ENCODE measurements around the gene TMEM44.

TMEM44 gene

DNA sequence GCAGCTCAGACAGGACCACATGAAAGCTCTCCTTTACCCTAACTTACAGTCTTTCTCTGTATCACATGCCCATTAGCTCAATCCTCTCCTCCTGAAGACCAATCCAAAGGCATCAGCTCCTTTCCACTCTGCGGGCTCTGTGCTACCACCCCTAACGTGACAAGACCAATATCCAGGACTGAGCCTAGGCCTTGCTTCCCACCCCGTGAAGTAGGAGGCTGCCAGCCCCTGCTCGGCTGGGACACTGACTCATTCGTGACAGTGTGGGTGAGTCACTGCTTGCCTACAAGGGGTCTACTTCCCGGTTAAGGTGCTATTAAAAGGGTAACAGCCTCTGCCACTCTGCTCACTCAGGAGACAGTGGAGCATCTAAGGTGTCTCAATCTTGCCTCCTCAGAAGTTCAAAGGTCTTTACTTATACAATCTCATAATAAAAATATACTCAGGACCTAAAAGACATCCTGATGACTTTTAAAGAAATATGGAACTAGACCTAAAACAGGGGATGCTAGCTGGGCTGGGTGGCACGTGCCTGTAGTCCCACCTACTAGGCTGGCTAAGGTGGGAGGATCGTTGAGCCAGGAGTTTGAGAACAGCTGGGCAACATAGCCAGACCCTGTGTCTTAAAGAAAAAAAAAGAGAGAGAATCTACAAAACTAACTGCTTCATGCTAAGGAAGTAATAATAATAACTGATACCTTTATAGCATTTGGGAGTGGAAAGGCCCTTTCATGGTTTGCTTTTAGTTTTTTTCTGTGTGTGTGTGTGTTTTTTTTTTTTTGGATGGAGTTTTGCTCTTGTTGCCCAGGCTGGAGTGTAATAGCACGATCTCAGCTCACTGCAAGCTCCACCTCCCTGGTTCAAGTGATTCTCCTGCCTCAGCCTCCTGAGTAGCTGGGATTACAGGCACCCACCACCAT, 55.0 kb downstream of the TMEM44 start:
- DNase-seq = no peak

DNA sequence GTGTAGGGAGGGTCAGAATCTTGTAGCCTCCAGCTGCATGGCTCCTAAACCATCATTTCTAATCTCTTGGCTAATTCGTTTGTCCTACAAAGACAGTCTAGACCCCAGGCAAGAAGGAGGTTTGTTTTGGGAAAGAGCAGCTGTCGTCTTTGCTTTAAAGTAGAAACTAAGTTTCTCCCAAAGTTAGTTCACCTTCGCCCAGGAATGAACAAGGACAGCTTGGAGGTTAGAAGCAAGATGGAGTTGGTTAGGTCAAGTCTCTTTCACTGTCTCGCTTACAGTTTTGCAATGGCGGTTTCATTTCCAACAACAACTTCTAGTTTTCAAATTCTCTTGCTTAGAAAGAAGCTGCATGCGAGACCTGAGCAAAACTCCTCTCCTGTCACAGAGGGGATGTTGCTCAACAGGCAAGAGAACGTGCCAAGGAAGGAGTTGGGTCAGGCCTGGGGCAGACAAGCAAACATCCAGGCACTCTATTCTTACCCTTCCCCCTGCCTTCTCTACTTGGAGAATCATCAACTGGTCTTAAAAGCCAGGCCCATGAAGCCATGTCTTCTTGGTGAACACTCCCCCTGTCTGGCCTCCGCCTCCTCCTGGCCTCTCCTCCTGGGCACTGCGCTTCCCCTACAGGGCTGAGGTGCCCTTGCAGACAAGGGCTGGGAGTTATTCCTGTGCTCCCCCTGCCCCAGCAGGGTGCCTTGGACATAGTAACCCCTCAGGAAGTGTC, 57.6 kb downstream of the TMEM44 start:
- DNase-seq = no peak

DNA sequence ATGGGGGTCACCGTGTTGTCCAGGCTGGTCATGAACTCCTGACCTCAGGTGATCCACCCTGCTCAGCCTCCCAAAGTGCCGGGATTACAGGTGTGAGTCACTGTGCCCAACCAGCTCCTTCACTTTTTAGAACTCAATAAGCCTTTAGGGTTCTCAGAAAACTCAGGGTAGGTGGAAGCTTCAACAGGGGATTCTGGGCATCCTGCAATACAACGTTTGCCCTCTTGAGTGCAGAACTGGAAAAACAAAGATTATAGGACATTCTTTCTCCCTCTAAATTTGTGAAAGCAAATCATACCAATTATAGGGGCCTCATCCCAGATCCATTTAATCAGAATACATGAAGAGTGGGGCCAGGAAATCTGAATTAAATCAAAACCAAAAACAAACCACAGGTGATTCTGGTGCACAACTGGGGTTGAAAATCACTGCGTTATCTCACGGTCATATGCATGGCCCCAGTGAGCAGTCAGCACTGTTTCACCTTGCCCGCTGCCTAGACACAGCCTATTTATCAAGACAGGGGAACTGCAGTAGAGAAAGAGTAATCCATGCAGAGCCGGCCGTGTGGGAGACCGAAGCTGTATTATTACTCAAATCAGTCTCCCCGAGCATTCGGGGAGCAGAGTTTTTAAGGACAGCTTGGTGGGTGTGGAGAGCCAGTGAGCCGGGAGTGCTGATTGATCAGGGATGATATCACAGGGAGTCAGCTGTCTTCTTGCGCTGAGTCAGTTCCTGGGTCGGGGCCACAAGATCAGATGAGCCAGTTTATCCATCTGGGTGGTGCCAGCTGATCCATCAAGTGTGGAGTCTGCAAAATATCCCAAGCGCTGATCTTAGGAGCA, 58.4 kb downstream of the TMEM44 start:
- DNase-seq = no peak

DNA sequence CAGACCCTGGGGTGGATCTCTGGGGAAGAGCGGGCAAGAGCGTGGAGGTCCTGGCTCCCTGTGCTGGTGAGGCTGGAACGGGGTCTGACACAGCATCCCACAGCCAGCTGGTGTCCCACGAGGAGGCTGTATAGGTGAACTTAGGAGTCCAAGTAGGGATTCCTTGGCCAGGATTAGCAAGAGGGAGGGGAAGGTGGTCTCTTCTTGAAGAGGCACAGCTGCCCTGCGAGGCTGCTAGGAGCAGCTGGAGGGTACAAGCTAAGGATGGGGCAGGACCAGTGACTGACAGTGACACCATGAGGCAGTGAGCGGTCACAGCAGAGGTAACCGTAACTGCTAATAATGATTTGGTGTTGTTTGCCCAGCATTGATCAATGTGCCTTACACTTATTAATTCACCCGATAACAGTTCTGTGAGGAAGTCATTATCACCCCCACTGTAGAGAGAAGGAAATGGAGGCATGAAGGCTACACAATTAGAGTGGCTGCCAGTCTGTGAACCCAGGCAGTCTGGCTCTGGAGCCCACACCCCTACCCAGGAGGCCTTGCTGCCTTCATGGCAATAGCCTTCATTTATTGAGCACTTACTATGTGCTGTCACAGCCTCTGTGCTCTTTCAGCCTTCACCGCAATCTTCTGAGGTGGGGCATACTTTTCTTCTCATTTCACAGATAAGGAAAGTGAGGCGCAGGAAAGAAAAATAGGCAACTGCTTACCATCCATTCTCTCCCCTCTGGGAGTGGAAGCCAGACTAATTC, 59.4 kb downstream of the TMEM44 start:
- peak; percentile 64 for DNase-seq

DNA sequence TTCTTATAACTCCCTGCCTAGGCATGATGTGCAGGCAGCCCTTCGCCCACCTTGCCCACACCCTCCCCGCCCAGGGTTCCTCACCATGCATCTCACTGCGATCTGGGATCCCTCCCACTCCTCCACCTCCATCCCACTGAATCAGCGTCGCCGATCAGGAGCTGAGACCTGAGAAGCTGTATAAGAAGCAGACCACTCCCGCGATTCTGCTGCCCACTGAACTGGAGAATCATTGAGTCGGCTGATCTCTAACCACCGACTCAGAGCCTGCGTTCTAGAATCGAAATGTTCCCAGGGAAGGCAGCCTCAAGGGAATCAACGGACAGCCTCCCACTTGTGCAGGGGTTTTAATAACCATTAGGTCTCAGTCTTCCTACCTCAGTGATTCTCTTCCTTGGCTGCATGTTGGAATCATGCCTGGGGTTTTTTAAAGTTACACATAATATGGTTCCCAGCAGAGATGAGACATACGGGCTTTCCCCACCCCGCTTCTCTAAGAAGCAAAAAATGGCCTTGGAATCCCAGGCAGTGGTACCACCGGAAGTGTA, 60.2 kb downstream of the TMEM44 start:
- DNase-seq = no peak

DNA sequence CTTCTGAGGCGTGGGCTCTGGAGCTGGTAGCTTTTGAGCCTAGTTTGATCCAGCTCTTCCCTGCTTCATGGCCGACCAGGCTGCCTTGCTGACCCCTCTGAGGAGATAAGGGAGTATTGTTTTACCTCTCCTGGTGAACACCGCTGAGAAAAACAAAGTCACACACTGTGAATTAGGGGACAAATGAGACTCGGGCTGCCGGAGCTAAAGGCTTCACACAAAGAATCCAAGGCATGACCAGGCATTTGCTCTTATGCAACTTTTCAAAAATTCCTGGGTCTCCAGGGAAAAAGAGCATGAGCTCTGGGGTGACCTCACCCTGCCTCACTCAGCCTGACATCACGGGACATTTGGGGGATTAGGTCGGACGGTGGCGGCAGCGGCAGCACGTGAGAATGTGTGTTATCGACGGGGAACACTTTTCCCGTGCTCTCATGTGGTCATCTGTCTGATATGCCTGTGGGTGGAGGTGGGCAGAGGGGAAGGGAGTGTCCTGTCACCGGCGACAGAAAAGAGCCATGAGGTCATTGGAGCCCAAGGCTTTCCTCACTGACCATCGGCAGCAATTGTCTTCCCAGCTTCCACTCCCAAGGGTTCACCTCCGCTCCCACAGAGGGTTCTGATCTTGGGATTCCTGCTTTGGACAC, 61.0 kb downstream of the TMEM44 start:
- no peak for DNase-seq

DNA sequence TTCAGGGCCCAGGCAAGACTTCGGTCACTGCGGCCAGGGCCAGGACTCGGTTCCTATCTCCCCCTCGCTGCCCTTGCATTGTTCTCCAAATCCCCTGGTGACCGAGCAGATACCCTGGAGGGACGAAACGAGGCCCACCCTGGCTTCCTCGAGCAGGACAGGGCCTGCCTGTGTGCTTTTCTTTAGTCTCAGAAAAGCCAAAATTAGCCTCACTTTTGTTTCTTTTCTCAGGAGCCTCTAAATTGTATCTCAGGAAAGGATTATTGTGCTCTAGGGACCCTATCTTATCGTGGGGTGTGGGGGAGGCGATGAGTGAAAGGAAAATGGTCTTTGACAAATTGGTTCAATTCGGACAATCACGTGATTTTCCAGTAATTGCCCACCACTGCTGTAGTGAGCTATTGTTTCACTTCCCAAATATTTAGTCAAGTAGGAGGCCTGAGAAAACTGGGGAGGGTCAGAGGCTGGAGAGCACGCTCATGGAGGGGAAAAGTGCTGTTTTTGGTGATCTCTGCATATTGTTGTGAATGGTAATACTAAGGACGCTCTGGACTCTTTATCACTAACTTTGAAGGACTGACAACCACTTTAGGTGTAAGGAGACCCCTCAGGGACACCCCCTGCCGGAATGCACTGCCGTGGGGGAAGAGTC, 61.6 kb downstream of the TMEM44 start:
- DNase-seq = no peak

DNA sequence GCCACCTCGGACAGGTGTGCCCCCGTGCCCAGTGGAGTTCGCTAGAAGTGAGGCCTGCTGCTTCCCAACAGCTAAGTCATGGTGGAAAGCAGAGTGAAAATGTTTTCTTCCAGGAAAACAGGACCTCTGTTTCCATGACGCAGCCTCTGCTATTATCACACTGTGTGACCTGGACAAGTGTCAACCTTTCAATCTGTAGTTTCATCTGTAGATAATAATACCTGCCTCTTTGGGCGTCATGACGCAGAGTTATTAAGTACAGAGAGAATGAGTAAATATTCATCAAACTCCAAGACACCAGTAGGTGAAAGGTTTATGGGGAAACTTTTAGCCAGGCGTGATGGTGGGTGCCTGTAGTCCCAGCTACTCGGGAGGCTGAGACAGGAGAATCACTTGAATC, 62.3 kb downstream of the TMEM44 start:
- no peak for DNase-seq

DNA sequence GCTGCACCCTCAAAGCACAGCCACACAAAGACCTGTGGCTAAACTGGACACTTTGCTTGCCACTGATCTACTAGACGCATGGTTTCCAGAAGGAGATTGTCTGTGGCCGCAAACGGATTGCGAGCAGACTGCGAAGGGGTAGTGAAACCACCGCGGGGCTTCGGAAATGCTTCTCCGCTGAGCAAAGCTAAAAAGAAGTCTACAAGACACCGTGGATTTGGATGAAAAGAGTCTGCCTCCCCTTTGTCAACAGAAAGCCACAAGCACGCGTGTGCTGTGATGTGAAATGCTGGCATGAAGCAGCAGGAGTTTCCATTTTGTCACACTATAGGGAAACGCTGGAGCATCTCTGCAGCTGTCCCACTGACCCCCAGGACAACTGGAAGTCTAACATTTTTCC, 63.0 kb downstream of the TMEM44 start:
- no peak for DNase-seq

DNA sequence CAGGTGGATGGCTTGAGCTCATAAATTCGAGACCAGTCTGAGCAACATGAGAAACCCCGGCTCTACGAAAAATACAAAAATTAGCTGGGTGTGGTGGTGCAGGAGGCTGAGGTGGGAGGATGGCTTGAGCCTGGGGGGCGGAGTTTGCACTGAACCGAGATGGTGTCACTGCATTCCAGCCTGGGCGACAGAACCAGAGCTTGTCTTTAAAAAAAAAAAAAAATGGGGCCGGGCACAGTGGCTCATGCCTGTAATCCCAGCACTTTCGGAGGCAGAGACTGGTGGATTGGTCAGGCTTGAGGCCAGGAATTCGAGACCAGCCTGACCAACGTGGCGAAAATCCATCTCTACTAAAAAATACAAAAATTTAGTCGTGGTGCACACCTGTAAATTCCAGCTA, 64.0 kb downstream of the TMEM44 start:
- no peak for DNase-seq

DNA sequence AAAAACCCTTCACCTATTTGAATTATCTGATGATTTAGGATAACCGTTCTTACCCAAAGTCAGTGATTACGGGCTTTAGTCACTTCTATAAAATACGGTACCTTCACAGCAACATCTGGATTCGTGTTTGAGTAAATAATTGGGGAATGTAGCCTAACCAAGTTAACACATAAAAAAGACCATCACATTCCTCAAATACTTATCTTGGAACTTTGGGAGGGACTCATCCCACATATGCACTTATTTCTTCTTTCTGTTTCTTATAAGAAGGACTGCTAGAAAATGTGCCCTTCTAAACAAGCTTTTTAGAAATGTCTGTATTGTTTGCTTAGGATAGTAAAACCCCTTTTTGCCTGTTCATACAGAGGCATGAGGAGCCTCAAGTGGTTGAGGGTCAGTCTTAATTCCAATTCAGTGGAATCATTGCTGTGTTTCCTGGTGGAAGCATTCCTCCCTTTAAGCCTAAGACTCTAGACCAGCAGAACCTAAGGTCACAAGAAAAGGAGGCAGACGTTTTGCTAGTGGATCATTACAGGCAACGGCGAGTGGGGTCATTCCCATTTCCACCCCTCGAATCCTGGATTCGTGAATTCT, 67.5 kb downstream of the TMEM44 start:
- DNase-seq = no peak

DNA sequence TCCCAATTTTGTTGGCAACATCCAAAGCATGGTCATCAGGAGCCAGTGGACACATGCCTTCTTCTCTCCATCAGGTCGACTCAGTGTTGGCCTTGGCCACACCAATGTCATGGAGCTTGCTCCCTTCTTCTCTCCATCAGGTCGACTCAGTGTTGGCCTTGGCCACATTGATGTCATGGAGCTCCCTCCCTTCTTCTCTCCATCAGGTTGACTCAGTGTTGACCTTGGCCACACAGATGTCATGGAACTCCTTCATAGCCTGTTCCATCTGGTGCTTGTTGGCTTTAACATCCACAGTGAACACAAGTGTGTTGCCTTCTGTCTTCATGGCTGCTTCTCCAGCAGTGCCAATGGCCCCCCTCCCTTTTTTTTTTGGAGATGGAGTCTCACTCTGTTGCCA, 70.2 kb downstream of the TMEM44 start:
- DNase-seq = no peak

DNA sequence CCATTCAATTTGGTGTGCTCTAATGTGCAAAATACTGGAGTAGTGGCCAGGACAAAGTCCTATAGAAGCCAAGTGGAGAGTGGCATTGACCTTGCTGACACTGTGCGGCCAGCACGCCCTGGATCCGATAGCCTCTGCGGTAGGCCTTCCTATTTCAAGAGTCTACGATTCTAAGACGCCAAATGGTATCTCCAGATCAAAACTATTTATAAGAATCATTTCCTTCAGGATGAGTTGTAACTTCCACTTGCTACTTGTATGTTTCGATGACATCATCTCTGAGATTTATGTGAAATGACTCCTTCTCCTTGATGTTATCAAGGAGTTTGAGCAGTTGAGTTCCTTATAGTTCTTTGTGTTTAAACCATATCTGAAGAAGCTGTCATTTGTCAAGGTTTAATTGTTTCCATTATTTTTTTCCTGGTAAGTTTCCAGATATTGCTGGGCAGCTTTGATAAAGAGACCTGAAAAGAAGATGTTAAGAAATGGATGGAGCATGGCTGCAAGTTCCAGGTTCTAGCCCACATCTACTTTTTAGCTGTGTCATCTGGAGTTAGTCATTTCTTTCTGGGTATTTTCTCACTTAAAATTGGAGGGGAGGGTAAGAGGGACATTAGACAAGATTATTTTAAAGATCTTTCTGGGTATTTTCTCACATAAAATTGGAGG, 71.8 kb downstream of the TMEM44 start:
- no peak for DNase-seq

DNA sequence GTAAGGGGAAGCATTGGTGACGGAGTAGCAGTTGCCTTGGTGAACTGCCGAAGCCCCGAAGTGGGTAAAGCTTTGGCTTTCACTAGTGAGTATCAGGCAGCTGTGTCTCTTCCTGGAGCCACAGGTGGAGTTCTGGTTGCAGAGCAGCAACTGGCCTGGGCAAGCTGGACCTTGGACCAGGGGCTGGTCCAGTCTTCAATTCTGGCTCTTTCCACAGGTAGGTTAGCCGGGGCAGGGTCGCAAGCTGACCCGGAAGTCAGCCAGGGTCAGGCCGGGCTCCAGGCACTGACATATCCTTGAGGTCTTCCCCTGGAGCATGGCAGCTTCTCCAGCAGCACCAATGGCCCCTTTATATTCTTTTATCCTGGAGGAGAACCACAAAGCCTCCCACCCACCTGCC, 73.2 kb downstream of the TMEM44 start:
- no peak for DNase-seq

DNA sequence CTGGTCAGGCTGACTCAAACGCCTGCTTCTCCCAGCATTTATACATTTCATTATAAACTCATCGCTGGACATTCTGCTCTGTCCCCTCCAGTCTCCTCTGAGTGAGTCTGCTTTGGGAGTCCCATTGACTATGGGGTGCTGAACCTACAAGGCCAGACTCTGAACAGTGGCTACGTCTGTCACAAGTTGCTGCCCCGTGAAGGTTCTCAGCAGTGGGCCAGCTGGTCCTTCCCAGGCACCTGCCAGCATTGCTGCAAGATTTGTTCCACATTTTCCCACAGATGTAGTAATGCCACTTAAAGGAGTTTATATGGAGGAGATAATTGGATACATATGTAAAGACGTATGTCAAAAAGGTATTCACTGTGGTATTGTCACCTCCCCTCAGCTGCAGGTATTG, 73.7 kb downstream of the TMEM44 start:
- DNase-seq = no peak

DNA sequence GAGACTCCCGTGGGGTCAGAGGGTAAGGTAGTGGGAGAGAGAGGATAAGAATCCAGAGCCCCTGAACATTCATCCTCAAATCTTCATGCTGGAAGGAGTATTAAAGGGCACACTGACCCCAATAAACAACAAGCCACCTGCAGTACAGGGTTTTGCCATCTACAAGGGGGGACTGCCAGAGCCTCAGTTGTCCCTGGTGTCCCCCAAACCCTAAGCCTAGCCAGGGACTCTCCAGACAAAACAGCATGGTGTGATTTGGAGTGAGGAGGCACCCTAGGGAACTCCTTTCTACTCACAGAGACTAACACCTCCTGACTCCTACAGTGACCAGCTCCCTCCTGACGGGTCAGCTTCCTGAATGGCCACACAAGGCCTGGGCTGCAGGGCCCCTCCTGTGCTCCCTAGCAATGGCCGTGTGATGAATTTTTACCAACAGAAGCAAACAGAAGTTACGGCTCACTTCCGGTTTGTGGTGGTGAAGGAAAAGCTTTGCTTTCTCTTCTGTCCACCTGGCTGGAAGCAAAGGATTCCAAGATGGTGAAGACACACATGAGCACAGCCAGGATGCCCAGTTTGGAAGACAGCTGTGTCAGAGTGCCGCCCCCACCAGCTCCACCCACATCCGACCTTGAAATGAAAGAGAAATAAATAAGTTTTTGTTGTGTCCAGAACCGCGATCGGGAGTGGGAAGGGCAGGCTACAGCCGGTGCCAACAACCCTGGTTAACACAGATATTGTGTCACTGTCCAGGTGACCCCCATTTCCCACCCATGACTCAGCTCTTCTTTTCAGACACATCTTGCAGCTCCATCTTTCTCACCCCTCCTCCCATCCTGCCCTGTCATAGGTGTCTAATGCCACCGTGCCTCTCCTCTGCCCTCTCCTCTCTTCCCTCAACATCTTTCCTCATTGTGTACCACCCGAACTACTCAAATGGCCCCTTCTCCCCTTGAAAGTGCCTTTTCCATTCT, 76.8 kb downstream of the TMEM44 start:
- DNase-seq = no peak

DNA sequence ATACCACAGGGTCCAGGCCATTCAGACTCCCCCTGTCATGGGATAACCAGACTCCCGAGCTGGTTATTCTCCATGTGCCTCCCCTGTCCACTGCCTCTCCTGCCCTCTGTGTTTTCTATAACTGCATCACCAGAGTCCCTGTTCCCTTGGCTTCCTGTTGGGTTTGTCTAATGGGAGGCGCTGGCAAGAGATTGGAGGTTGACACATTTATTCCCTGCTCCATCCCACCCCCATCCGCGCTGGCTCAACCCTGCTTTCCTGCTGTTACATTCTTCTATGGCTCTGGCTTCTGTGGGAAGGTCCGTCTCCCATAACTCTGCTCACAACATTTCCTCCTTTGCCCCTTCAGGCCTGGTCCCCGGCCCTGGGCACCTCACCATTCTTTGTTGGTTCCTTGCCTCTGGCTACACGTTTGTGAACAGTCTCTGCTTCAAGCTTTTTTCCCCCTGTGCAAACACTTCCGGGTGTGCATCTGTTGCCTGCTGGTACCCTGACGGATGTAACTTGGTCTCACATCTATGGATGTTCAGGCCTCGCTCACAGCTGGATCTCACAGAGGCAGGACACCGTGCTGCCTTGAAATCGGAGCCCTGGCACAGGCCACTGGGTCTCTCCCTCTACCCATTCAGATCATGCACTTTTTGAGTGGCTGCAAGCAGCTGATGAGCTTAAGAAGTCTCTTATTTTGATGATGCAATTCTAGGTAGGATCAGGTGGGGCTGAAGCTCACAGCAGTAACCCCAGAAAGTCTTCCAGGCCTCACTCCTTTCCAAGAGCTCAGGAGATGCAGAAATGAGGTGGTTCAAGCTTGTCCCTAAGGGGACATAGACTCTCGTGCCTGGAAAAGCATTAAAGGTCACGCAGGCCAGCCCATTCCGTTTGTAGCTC, 77.8 kb downstream of the TMEM44 start:
- no peak for DNase-seq
